Uterus (tissue), 4 donors: ENCODE data around the gene ZNF566. TPM values are rescaled to one million over a fixed set of nuclear protein-coding genes. Genes with fewer than 3 reads are reported as not detected.

ENCODE experiments used
- DNase-seq, 2 donors: peaks; one replicate each; pipeline ENCODE4 v3.0.0-alpha.2; 2019 to 2020
- H3K27ac ChIP-seq, 2 donors: fragments of 200-600 bp; sonication (generic); 1 replicate in 1 of 2; 2 replicates in 1 of 2; pipeline ENCODE4 v1.5.1; 2016 to 2018
- H3K27me3 ChIP-seq, 2 donors: fragments of 200-600 bp; sonication (generic); one replicate each; pipeline ENCODE4 v1.5.1; 2018 to 2019; ENCODE audit warnings: control low read depth in 1 of 2
- H3K36me3 ChIP-seq, 2 donors: fragments of 200-600 bp; sonication (generic); one replicate each; pipeline ENCODE4 v1.5.1; 2019; ENCODE audit warnings: control low read depth in 1 of 2
- H3K4me1 ChIP-seq, 2 donors: fragments of 200-600 bp; sonication (generic); one replicate each; pipeline ENCODE4 v1.5.1; 2018 to 2019; ENCODE audit warnings: control low read depth in 1 of 2
- H3K4me3 ChIP-seq, 2 donors: fragments of 200-600 bp; sonication (generic); 1 replicate in 1 of 2; 2 replicates in 1 of 2; pipeline ENCODE4 v1.5.1; 2018 to 2019; ENCODE audit warnings: mild to moderate bottlenecking in 1 of 2
- H3K9me3 ChIP-seq, 2 donors: fragments of 200-600 bp; sonication (generic); one replicate each; pipeline ENCODE4 v1.5.1; 2019; ENCODE audit warnings: control low read depth in 1 of 2
- CTCF ChIP-seq, 4 experiments: fragments of 200-600 bp in 2 of 4; fragments of 450-650 bp in 2 of 4; sonication (generic) in 2 of 4; IDR thresholded peaks; one replicate each; pipeline ENCODE4 v1.5.1; 2016 to 2019; ENCODE audit warnings: antibody characterized with exemption in 4 of 4, mild to moderate bottlenecking in 2 of 4, moderate library complexity in 1 of 4
- POLR2A ChIP-seq, 2 donors: fragments of 450-650 bp; IDR thresholded peaks; one replicate each; pipeline ENCODE4 v1.6.1; 2016; ENCODE audit warnings: antibody characterized with exemption in 2 of 2, mild to moderate bottlenecking in 1 of 2, moderate library complexity in 1 of 2
- intact Hi-C: fragments of 100-400 bp; cut with DNase I; formaldehyde crosslinking; loops from one replicate; pipeline ENCODE4 v1.15.1; 2023; ENCODE audit warnings: low total_unique reads
- total RNA-seq, 4 donors: library from RNA; depleted of rRNA in 3 of 4; stranded (reverse); fragments of >200 nt in 3 of 4; gene quantifications; one replicate each; pipeline versions ENCODE4 v1.1.0 to v1.2.4, GENCODE V29; 2014 to 2023
- donor health status: DM: yes; HTN: yes; CAD: no.

ZNF566 gene
- total RNA-seq, 4 donors from 2014 or later, result 10.3 to 42.4 (median 19.4) TPM

GRCh38 chr19:36420961-36421748 is 68.2 kb downstream of the ZNF566 start:
- peaks cover 0 to 5% of the 10 kb centered on the region in 2 donors for H3K4me1 ChIP-seq

GRCh38 chr19:36418287-36419001 is 70.9 kb downstream of the ZNF566 start, which contains the start of gene ZFP82:
Gene ZFP82, minus strand, starts transcription at chr19:36418644. Its CDS starts 8,855 bp downstream, at chr19:36409789.
- peak within 1 kb of the TSS; percentile 84 to 93 for H3K27ac ChIP-seq
- no peaks in the 10 kb centered on the region for H3K27me3 ChIP-seq
- H3K4me3 ChIP-seq, result peak within 1 kb of the TSS; percentile 61 to 86
- no peaks in the 10 kb centered on the region for H3K9me3 ChIP-seq
- intact Hi-C loops, result no loop called here
- no peaks in the 10 kb centered on the region for H3K36me3 ChIP-seq
- TF ChIP-seq CTCF (IDR thresholded peaks at IDR 0.05), result peak in 1 of 4 experiments; percentile 12
- TF ChIP-seq POLR2A (IDR thresholded peaks at IDR 0.05), result peak; percentile 25 to 41
- DNase-seq, result peak; percentile 65 to 77
- H3K4me1 ChIP-seq, result peaks cover 0 to 5% of the 10 kb centered on the region in 2 donors

More at GRCh38 chr19:36420961-36421748, 68.2 kb downstream of the ZNF566 start:
- H3K27ac ChIP-seq, result peak overlapping the region; percentile 24 to 69
- peak overlapping the region; percentile 33 to 38 for H3K4me3 ChIP-seq
- peak; percentile 17 for DNase-seq
- no peaks in the 10 kb centered on the region for H3K9me3 ChIP-seq
- TF ChIP-seq POLR2A (IDR thresholded peaks at IDR 0.05), result no peak
- TF ChIP-seq CTCF (IDR thresholded peaks at IDR 0.05), result no peak
- intact Hi-C loops, result no loop called here
- no peaks in the 10 kb centered on the region for H3K36me3 ChIP-seq
- no peaks in the 10 kb centered on the region for H3K27me3 ChIP-seq

GRCh38 chr19:36417752-36418286 is 71.5 kb downstream of the ZNF566 start:
- TF ChIP-seq POLR2A (IDR thresholded peaks at IDR 0.05) (no peak), CTCF (IDR thresholded peaks at IDR 0.05) (no peak)
- DNase-seq, result no peak
- Histone ChIP-seq H3K27ac (peak overlapping the region; percentile 84 to 93), H3K9me3 (no peaks in the 10 kb centered on the region), H3K4me3 (peak overlapping the region; percentile 61 to 86), H3K27me3 (no peaks in the 10 kb centered on the region), H3K4me1 (peaks cover 0 to 5% of the 10 kb centered on the region in 2 donors), H3K36me3 (no peaks in the 10 kb centered on the region)
- intact Hi-C loops, result no loop called here

GRCh38 chr19:36409841-36410240 is 79.5 kb downstream of the ZNF566 start:
- intact Hi-C loops, result no loop called here
- DNase-seq, result no peak
- TF ChIP-seq CTCF (IDR thresholded peaks at IDR 0.05) (no peak), POLR2A (IDR thresholded peaks at IDR 0.05) (no peak)
- no peak overlapping the region for H3K27ac ChIP-seq
- H3K36me3 ChIP-seq, result no peaks in the 10 kb centered on the region
- no peak overlapping the region for H3K4me3 ChIP-seq
- H3K27me3 ChIP-seq, result no peaks in the 10 kb centered on the region
- no peaks in the 10 kb centered on the region for H3K4me1 ChIP-seq
- no peaks in the 10 kb centered on the region for H3K9me3 ChIP-seq
